Breast epithelium (tissue), 4 donors: ENCODE measurements around the gene SCAANT1. TPM values are rescaled to one million over a fixed set of nuclear protein-coding genes. Genes with fewer than 3 reads are reported as not detected.

Experiments used
- DNase-seq, 2 donors: peaks; one replicate each; pipeline ENCODE4 v3.0.0-alpha.2; 2019; ENCODE audit warnings: low spot score in 2 of 2
- H3K27ac ChIP-seq, 2 donors: fragments of 200-600 bp; sonication (generic) in 1 of 2; one replicate each; pipeline ENCODE4 v1.5.1; 2016 to 2019; ENCODE audit warnings: mild to moderate bottlenecking in 1 of 2
- H3K27me3 ChIP-seq, 2 donors: fragments of 200-600 bp; sonication (generic) in 1 of 2; one replicate each; pipeline versions ENCODE4 v1.5.1 to v1.6.0; 2017 to 2019; ENCODE audit warnings: control low read depth in 1 of 2, mild to moderate bottlenecking in 1 of 2
- H3K36me3 ChIP-seq: fragments of 200-600 bp; one replicate; pipeline ENCODE4 v1.5.1; 2019
- H3K4me1 ChIP-seq, 2 donors: fragments of 200-600 bp; sonication (generic); one replicate each; pipeline ENCODE4 v1.5.1; 2016 to 2019; ENCODE audit warnings: control low read depth in 1 of 2
- H3K4me3 ChIP-seq, 3 donors: fragments of 200-600 bp; sonication (generic); 1 replicate in 2 of 3; 2 replicates in 1 of 3; pipeline ENCODE4 v1.5.1; 2016 to 2019; ENCODE audit warnings: mild to moderate bottlenecking in 3 of 3, moderate library complexity in 2 of 3
- H3K9me3 ChIP-seq, 2 donors: fragments of 200-600 bp; sonication (generic) in 1 of 2; one replicate each; pipeline ENCODE4 v1.5.1; 2016 to 2019; ENCODE audit warnings: control low read depth in 1 of 2
- POLR2A ChIP-seq: fragments of 450-650 bp; IDR thresholded peaks from one replicate; pipeline ENCODE4 v1.6.1; 2016; ENCODE audit warnings: antibody characterized with exemption, mild to moderate bottlenecking, moderate library complexity
- POLR2AphosphoS5 ChIP-seq, 3 donors: sonication (generic); formaldehyde crosslinking; IDR thresholded peaks; one replicate each; pipeline ENCODE4 v1.6.1; 2017; ENCODE audit warnings: antibody characterized with exemption in 3 of 3
- intact Hi-C: fragments of 100-400 bp; cut with DNase I; formaldehyde crosslinking; loops from one replicate; pipeline ENCODE4 v1.15.1; 2023; ENCODE audit warnings: low total_unique reads
- total RNA-seq, 3 donors: library from RNA; depleted of rRNA; stranded (reverse); fragments of >200 nt; gene quantifications; one replicate each; pipeline ENCODE4 v1.1.0, GENCODE V29; 2016
- TF ChIP-seq, protein P1 (sequence below), 3 donors: fragments of 450-650 bp; IDR thresholded peaks; one replicate each; pipeline ENCODE4 v1.5.1; 2016 to 2017; ENCODE audit warnings: antibody characterized with exemption in 3 of 3, mild to moderate bottlenecking in 3 of 3, moderate library complexity in 3 of 3

The SCAANT1 gene
- total RNA-seq, 3 donors from 2014 or later = not detected

DNA sequence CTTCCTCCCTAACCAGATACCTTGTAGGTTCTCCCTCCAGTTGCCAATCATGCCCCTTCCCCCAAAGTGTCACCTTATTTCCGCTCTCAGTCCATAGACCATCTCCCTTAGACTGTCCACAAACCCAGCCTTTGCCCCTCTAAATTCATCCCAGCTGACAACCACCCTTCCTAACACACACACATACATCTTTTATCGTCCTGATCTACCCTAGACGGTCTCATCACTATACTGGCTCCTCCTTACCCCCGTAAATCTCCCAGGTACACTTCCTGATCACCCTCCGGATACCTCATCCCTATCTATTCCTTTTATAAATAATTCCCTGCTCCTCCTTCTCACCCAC lies 49.4 kb downstream of the SCAANT1 start:
- Histone ChIP-seq H3K4me3 (peak overlapping the region; percentile 88 to 100 (median 97)), H3K4me1 (no peaks in the 10 kb centered on the region), H3K27ac (peak overlapping the region; percentile 94 to 96), H3K36me3 (no peaks in the 10 kb centered on the region), H3K9me3 (no peaks in the 10 kb centered on the region), H3K27me3 (no peaks in the 10 kb centered on the region)
- TF ChIP-seq, protein P1, sequence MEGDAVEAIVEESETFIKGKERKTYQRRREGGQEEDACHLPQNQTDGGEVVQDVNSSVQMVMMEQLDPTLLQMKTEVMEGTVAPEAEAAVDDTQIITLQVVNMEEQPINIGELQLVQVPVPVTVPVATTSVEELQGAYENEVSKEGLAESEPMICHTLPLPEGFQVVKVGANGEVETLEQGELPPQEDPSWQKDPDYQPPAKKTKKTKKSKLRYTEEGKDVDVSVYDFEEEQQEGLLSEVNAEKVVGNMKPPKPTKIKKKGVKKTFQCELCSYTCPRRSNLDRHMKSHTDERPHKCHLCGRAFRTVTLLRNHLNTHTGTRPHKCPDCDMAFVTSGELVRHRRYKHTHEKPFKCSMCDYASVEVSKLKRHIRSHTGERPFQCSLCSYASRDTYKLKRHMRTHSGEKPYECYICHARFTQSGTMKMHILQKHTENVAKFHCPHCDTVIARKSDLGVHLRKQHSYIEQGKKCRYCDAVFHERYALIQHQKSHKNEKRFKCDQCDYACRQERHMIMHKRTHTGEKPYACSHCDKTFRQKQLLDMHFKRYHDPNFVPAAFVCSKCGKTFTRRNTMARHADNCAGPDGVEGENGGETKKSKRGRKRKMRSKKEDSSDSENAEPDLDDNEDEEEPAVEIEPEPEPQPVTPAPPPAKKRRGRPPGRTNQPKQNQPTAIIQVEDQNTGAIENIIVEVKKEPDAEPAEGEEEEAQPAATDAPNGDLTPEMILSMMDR (IDR thresholded peaks at IDR 0.05) = no peak
- no peak for TF ChIP-seq POLR2A
- TF ChIP-seq POLR2AphosphoS5 (IDR thresholded peaks at IDR 0.05) = no peak
- DNase-seq = no peak
- intact Hi-C loops = no loop called here

Other genes with a start within 250 kb of the SCAANT1 start
- gene C3orf49, start 93.1 kb downstream of the SCAANT1 start, total RNA-seq = not detected
- gene THOC7, start 48.6 kb downstream of the SCAANT1 start, total RNA-seq = 10 to 100 TPM; 61.9 to 62.9 (median 62.2) TPM
- 10 to 100 TPM; 37.4 to 56.2 (median 47.9) TPM for gene ATXN7, start 48.5 kb downstream of the SCAANT1 start, total RNA-seq
- gene PSMD6, start 111.1 kb upstream of the SCAANT1 start, total RNA-seq = 10 to 100 TPM; 60.9 to 74.7 (median 69.8) TPM